ENCODE results near the gene POLD2.

- TF ChIP-seq POLR2A (IDR thresholded peaks at IDR 0.05): no peak
- TF ChIP-seq CTCF (IDR thresholded peaks at IDR 0.05): no peak
Measured at GRCh38 chr7:44080686-44081265, 42.6 kb downstream of the POLD2 start.
